GM21576 (cell line): ENCODE measurements around the gene ARL2.
"Not testable (repeated sequence)": the region's sequence is repeated elsewhere in the genome, so short reads cannot be mapped to it uniquely, and the experiment has no call there.

Experiments used
- ATAC-seq: cut with Tn5 transposase; IDR thresholded peaks from one replicate; pipeline ENCODE4 v1.9.1; 2021; ENCODE audit warnings: mild to moderate bottlenecking, moderate library complexity; ENCODE audit not compliant: unreplicated experiment

Gene ARL2

DNA sequence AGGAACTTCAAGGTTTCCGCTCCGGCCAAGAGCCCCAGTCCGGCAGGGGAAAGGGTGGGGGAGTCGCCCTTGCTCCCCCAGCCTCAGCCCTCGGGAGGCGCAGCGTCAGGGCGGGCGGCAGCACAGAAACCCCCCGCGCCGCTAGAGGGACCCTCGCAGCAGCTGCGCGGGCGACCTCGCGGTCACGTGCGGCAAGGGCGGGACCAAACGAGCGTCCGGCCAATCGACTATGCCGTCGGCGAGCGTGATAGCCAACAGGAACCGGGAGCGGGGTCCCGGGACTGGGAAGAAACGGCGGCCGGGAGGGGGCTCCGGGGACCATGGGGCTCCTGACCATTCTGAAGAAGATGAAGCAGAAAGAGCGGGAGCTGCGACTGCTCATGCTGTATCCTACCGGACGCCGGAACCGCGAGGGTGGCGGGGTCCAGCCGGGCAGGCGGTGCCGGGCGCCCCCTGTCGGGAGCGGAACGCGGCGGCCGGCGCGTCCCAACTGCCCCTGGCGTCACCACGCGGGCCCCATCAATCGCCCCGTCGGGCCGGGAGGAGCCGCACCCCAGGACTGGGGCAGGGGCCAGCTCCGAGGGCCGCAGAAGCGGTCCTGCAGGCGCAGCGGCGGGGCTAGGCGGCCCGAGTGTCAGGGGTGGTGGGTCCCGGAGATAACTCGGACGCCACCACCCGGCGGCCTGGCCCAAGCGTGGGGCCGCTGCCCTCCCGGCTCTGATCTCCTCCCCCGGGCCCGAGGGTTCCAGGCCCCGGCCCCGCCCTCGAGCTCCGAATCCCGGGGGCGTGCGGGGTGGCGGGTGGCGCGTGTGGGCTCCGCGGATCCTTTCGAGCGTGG lies at the start of gene ARL2:
Gene ARL2 (plus strand): TSS at position 273 of the 838 bp plus-strand sequence. CDS start 48 bp downstream, at position 321.
- peak; percentile 72 for ATAC-seq

- no peak for ATAC-seq
These were observed 46.6 kb upstream of the ARL2 start for GRCh38 chr11:64967375-64967774.

DNA sequence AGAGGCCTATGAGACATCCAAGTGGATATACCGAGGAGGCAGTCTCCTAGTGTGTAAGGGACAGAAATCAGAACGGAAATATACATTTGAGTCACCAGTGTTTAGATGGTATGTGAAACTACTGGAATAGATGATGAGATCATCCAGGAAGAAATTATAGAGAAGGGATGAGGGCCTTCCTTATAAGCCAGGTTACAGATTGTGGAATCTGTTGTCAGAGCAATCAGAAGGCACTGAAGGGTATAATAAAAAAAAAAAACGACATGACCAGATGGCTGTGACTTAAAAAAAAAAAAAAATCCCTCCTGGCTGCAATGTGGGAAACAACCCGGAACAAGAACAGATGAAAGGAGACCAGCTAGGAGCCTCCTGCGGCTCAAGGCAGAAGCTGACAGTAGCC lies 44.8 kb upstream of the ARL2 start:
- ATAC-seq: no peak

DNA sequence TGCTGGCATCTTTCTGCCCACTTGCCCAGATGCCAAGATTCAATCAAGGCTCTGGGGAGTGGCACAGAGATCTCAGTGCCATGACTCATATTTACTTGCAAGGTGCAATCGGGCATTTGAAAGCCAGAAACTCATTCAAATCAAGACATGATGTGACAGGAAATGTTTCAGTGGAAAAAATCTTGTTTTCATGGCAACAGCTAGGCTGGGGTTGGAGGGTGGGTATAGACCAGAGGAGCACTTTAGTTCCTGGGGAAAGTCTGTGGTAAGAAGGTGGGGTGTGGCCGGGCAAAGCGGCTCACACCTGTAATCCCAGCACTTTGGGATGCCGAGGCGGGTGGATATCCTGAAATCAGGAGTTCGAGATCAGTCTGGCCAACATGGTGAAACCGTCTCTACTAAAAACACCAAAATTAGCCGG lies 43.2 kb upstream of the ARL2 start:
- ATAC-seq: no peak

GRCh38 chr11:64971421-64972233 lies 42.3 kb upstream of the ARL2 start, which contains the start of gene MAJIN:
MAJIN (minus strand) TSS chr11:64972108; CDS start chr11:64959405, 12,703 bp downstream.
- ATAC-seq: no peak

- ATAC-seq: no peak
These were observed 39.8 kb upstream of the ARL2 start for GRCh38 chr11:64974124-64974523.

- no peak for ATAC-seq
These were observed 37.3 kb upstream of the ARL2 start for GRCh38 chr11:64976651-64977050.

- not testable (repeated sequence) for ATAC-seq
These were observed 30.6 kb upstream of the ARL2 start for GRCh38 chr11:64983339-64983738.

GRCh38 chr11:64987998-64988854 lies 25.7 kb upstream of the ARL2 start:
- no peak for ATAC-seq

DNA sequence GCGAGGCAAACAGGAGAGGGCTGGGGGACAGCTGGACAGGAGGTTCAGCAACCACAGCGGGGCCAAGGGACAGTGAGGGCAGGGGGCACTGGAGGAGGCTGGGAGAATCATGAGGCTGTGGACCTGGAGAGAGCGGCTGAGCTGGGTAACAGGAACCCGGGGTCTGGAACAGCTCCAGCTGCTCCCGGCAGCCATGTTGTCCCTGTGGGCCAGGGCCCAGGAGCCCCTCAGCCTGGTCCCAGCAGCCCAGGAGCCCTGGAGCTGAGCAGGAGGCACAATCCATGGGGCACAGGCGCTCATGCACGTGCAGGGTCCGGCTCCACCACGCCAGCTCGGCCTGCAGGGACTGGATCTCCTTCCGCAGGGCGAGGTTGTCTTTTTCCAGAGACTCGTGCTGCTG lies 24.5 kb upstream of the ARL2 start:
- ATAC-seq: no peak

DNA sequence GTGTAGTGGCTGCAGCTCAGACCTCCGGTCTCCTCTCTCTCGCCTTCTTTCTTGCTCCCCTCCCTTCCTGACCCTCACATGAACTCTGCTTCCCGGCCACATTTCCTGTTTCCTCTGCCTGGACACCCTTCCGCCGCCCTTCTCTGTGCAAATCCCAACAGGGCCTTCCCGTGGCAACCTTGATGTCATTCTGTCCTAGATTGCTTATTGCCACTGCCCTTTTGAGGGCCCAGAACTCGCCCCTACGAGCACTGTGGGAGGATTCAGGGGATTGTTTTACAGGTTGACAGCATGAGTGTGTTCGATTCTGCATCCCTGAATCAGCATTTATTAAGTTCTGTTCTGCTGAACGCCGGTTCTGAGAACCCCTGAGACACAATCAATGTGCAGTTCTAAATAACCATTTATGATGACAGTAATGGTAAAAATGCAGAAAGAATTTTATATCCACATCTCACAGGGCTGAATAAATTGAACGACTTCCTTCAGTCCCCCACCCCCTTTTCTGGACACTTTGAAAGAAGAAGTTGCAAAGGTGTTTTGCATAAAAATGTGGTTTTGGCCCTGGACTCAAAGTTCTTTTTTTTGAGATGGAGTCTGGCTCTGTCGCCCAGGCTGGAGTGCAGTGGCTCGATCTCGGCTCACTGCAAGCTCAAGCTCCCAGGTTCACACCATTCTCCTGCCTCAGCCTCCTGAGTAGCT lies 23.6 kb upstream of the ARL2 start:
- ATAC-seq: no peak

DNA sequence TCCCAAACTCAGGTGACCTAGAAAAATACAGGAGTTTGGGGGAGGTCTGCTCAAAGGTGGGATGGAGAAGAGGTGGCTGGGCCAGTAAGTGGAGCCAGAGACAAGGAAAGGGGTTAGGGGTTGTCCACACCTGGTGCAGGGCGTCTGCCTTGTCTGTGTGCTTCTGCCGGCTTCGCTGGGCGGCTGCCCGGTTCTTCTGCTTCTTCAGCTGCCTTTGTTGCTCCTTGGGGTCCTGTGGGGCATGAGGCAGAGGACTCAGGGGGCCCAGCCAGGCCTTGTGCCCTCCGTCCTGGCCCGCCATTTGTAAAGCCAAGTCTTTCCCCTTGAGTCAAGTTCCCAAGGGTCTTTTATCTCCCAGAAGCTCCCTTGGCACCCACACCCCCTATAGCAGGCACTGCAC lies 19.6 kb upstream of the ARL2 start:
- no peak for ATAC-seq

GRCh38 chr11:64996327-64996709 lies 17.6 kb upstream of the ARL2 start:
- ATAC-seq: no peak

DNA sequence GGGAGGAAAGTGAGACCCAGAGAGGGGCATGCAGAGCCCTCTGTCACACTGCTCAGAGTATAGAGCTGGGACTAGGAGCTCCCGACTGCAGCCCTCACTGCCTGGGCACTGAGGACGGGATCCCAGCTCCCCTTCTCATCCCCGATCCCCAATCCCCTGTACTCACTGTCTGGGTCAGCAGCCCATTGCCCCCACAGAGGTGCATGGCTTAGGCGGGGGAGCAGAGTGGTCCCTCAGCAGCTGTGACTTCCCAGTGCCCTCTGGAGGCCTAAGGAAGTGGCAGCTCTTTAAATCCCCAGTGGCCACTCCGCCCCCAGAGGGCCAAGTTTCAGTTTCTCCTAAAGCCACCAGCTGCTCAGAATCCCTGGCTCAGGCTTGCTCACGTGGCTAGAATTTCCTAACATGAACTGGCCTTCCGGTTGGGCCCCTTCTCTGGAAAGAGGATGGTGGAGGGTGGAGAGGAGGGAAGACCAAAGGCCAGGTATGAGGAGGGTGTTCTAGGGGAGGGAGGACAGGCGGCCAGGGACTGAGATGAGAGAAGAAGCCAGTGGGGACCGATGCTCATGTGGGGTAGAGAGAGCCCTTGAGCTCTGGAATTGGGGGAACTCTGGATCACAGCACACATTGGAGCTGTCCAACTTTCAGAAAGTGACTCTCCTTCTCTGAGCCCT lies 17.1 kb upstream of the ARL2 start, which contains the start of gene BATF2:
Gene BATF2 (minus strand): TSS at position 262 of the 671 bp plus-strand sequence. CDS start 57 bp downstream, at position 205.
- no peak for ATAC-seq

GRCh38 chr11:64998141-64998540 lies 15.8 kb upstream of the ARL2 start:
- no peak for ATAC-seq

DNA sequence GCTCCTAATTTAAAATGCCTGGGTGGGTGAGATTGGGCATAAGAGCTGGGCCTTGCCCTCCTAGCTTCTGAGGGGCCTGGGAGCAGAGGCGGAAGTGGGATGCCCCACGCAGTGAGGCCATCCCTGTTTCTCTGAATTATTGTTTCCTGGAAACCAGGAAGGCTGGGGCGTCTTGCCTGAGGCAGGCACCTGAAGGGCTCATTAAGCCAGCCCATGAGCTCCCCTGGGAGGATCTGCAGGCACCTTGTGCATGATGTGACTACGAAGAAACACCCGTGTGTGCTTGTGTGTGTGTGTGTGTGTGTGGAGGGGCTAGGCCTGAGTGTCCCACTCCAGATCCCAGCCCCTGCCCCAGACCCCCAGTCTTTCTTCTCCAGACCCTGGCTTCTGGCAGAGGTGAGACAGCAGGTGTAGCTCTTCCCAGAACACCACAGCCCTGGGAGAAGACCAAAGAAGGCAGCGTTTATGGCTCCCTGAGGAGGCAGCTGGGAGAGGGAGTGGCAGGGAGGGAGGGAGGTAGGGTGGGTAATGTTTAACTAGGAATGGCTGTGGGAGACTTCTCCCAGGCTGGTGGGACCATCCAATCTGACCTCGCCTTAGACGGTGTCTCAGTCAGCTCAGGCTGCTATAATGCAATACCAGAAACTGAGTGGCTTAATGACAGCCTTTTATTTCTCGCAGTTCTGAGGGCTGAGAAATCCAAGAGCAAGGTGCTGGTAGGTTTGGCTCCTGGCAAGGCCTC lies 15.1 kb upstream of the ARL2 start:
- ATAC-seq: no peak

GRCh38 chr11:64999478-64999877 lies 14.5 kb upstream of the ARL2 start:
- ATAC-seq: no peak

DNA sequence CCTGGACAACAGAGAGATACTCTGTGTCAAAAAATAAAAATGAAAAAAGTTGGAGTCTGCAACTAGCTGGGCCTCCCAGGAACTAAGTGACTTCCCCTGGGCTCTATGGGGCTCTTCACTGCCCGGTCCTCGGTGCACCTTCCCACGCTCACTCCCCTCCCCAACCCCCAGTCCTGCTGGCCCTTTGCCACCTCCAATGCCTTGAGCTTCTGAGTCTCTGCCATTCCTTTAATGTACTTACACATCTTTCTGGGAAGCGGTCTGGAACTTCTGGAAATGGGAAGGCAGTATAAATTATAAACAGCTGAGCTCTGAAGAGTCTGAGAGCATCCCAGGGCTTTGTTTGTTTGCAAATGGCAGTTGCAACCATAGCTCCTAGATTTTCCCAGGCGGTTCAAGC lies 11.3 kb upstream of the ARL2 start:
- no peak for ATAC-seq

- no peak for ATAC-seq
These were observed 10.7 kb upstream of the ARL2 start for GRCh38 chr11:65003282-65003681.
